ENCODE measurements around the gene NPAS2. TPM values are rescaled to one million over a fixed set of nuclear protein-coding genes. Genes with fewer than 3 reads are reported as not detected.

The NPAS2 gene
- total and polyA plus RNA-seq, 2 of the 8 experiments (the other 6 are each of a cell fraction or from before 2014, with no cell fraction given), result 1.8 to 1.9 TPM

- TF ChIP-seq RNF2 (IDR thresholded peaks at IDR 0.05; ENCODE audit: borderline replicate concordance, low read depth, low read length, missing control alignments, poor library complexity, severe bottlenecking) (no peak), SP2 (IDR thresholded peaks at IDR 0.05; ENCODE audit: low read length) (no peak), HDAC6 (IDR thresholded peaks at IDR 0.05; ENCODE audit: low read depth, low read length) (no peak)
These were observed 197.4 kb downstream of the NPAS2 start (continued) for GRCh38 chr2:101017371-101017770.

Data from H1 (cell line).